ENCODE data around the gene FAHD1. TPM values are rescaled to one million over a fixed set of nuclear protein-coding genes. Genes with fewer than 3 reads are reported as not detected.

FAHD1 gene
- total RNA-seq, 4 donors from 2014 or later = 20.4 to 43.2 (median 39.5) TPM

- peaks cover 15 to 54% (median 50%) of the 10 kb centered on the region in 4 donors for H3K36me3 ChIP-seq
- H3K9me3 ChIP-seq = no peaks in the 10 kb centered on the region
- H3K27ac ChIP-seq (replicated peaks in 1 of 4) = no peak overlapping the region
- H3K4me3 ChIP-seq = no peak overlapping the region
- intact Hi-C loops (cut with DNase I) = no loop called here
- DNase-seq (ENCODE audit: extremely low spot score) = no peak
- no peaks in the 10 kb centered on the region for H3K27me3 ChIP-seq
- TF ChIP-seq CTCF (IDR thresholded peaks at IDR 0.05) (no peak), EP300 (IDR thresholded peaks at IDR 0.05) (no peak), POLR2A (IDR thresholded peaks at IDR 0.05; ENCODE audit: low read depth) (no peak), POLR2AphosphoS5 (IDR thresholded peaks at IDR 0.05) (no peak)
- peaks cover 0 to 4% (median under 1%) of the 10 kb centered on the region in 4 donors for H3K4me1 ChIP-seq
- 69% methylated on average over 18 of the region's 59 CpGs for WGBS
Measured at GRCh38 chr16:1791943-1792812, 34.8 kb upstream of the FAHD1 start.

DNA sequence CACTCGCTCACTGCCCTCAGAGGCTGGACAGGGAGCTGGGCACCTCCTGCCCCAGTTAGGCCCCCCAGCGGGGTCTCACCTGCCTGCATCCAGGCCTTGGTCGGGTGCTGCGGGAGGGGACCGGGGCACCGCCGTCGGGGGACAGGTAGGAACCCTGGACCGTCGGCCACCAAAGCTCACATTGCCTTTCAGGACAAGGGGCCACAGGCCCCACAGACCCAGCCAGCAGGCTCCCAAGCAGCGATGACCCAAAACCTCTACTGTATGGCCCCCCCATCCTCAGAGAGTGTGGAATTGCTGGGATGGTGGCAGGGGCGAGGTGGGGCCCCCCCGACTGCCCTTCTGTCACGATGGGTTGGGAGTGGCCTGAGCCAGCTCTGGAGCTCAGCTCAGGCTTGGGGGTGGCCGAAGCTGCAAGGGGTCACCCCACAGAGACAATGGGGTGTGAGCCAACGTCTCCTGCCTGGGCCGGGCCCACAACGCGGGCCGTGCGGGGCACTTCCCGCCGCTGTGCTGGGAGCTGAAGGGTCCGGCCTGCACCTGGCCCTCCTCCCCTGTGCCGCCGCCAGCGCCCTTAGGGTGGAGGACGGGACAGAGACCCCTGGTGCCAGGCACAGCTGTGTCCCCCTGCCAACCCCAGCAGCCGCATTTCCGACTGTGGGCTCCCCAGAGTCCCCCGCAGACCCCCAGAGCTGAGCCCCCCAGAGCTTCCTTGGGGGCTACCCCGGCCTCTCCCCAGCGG lies 34.0 kb upstream of the FAHD1 start:
- Histone ChIP-seq H3K4me3 (no peak overlapping the region), H3K9me3 (no peaks in the 10 kb centered on the region), H3K27ac (replicated peaks in 1 of 4) (no peak overlapping the region), H3K36me3 (peaks cover 10 to 45% (median 42%) of the 10 kb centered on the region in 4 donors), H3K27me3 (no peaks in the 10 kb centered on the region), H3K4me1 (peaks cover 0 to 4% (median 0%) of the 10 kb centered on the region in 4 donors)
- 83% methylated on average over 2 of the region's 33 CpGs for WGBS
- no peak for TF ChIP-seq EP300 (IDR thresholded peaks at IDR 0.05)
- intact Hi-C loops (cut with DNase I) = no loop called here
- no peak for DNase-seq (ENCODE audit: extremely low spot score)

DNA sequence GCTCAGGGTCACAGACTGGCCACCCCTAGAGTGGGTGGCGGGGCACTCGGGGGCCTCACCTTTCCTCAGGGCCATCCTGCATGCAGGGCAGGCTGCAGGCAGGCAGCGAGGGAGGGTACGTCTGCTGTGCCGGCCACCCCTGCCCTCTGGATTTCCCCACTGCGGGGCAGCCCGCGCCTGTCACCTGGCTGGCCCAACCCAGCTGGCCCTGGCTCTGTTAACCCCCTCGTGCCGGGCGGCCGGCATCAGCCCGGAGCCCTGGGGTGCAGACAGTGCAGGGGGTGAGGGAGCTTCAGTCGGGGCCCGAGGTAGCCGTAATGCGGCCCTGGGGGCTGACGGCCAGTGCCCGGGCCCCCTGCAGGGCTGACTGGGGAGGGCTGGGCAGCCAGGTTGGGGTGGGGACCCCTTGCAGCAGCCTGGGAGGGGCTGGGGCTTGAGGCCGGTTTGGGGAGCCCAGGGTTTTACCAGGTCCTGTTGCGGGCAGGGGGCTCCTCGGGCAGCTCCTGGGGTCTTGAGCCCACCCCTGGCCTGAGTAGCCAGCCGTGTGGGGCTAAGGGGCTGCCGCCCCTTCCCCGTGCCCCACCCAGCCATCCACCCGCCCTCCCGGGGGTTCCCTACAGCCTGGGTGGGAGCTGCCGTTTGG lies 33.3 kb upstream of the FAHD1 start, which contains the start of gene IGFALS:
Gene IGFALS (minus strand): TSS at position 128 of the 643 bp plus-strand sequence. CDS start 53 bp downstream, at position 75.
- no peak for DNase-seq (ENCODE audit: extremely low spot score)
- H3K27ac ChIP-seq (replicated peaks in 1 of 4) = no peak within 1 kb of the TSS
- no peaks in the 10 kb centered on the region for H3K9me3 ChIP-seq
- WGBS = 81% methylated on average over 12 of the region's 28 CpGs
- H3K4me1 ChIP-seq = no peaks in the 10 kb centered on the region
- H3K4me3 ChIP-seq = no peak within 1 kb of the TSS
- no peaks in the 10 kb centered on the region for H3K27me3 ChIP-seq
- TF ChIP-seq POLR2A (IDR thresholded peaks at IDR 0.05; ENCODE audit: low read depth) (no peak), POLR2AphosphoS5 (IDR thresholded peaks at IDR 0.05) (no peak), CTCF (IDR thresholded peaks at IDR 0.05) (no peak)
- peaks cover 3 to 38% (median 35%) of the 10 kb centered on the region in 4 donors for H3K36me3 ChIP-seq
- intact Hi-C loops (cut with DNase I) = no loop called here

- intact Hi-C loops (cut with DNase I) = no loop called here
- TF ChIP-seq CTCF (IDR thresholded peaks at IDR 0.05) = no peak
- TF ChIP-seq EP300 (IDR thresholded peaks at IDR 0.05) = no peak
- TF ChIP-seq POLR2A (IDR thresholded peaks at IDR 0.05; ENCODE audit: low read depth) = no peak
- no peak for TF ChIP-seq POLR2AphosphoS5 (IDR thresholded peaks at IDR 0.05)
- no peaks in the 10 kb centered on the region for H3K4me1 ChIP-seq
- no peak overlapping the region for H3K27ac ChIP-seq (replicated peaks in 1 of 4)
- H3K9me3 ChIP-seq = no peaks in the 10 kb centered on the region
- DNase-seq (ENCODE audit: extremely low spot score) = no peak
- WGBS = 80% methylated on average over 7 of the region's 18 CpGs
- H3K4me3 ChIP-seq = no peak overlapping the region
- H3K27me3 ChIP-seq = no peaks in the 10 kb centered on the region
- H3K36me3 ChIP-seq = peaks cover 0 to 32% (median 28%) of the 10 kb centered on the region in 4 donors
Measured at GRCh38 chr16:1794221-1794871, 32.7 kb upstream of the FAHD1 start.
